Osteocyte (in vitro differentiated cells): Measurements from ENCODE around the gene NME1. TPM values are rescaled to one million over a fixed set of nuclear protein-coding genes. Genes with fewer than 3 reads are reported as not detected.

Experiments used
- DNase-seq: peaks from one replicate; pipeline ENCODE4 v3.0.0; 2021; ENCODE audit warnings: mixed read lengths; ENCODE audit not compliant: unreplicated experiment; ENCODE audit errors: extremely low spot score
- H3K27ac Mint-ChIP-seq: one replicate; pipeline ENCODE4 v1.8.0; 2021; ENCODE audit warnings: mild to moderate bottlenecking, mixed read lengths; ENCODE audit not compliant: unreplicated experiment
- H3K27me3 Mint-ChIP-seq: one replicate; pipeline ENCODE4 v1.8.0; 2021; ENCODE audit warnings: mixed read lengths; ENCODE audit not compliant: unreplicated experiment
- H3K36me3 Mint-ChIP-seq: one replicate; pipeline ENCODE4 v1.8.0; 2021; ENCODE audit warnings: mixed read lengths; ENCODE audit not compliant: unreplicated experiment
- H3K4me1 Mint-ChIP-seq: one replicate; pipeline ENCODE4 v1.8.0; 2021; ENCODE audit warnings: mixed read lengths; ENCODE audit not compliant: unreplicated experiment
- H3K4me3 Mint-ChIP-seq: one replicate; pipeline ENCODE4 v1.8.0; 2021; ENCODE audit warnings: mild to moderate bottlenecking, moderate library complexity, mixed read lengths; ENCODE audit not compliant: unreplicated experiment
- H3K9me3 Mint-ChIP-seq: one replicate; pipeline ENCODE4 v1.8.0; 2021; ENCODE audit warnings: mixed read lengths; ENCODE audit not compliant: unreplicated experiment
- total RNA-seq: library from RNA; stranded (reverse); gene quantifications from 2 replicates; pipeline ENCODE4 v1.2.1, GENCODE V29; 2021
- TF ChIP-seq, protein P1 (sequence below): fragments of 200-600 bp; sonication (generic); IDR thresholded peaks from 2 replicates; pipeline ENCODE4 v1.5.0; 2021; ENCODE audit warnings: antibody characterized with exemption, mild to moderate bottlenecking, moderate library complexity

Gene NME1
- total RNA-seq, 1 donor from 2014 or later: 77.8 TPM

DNA sequence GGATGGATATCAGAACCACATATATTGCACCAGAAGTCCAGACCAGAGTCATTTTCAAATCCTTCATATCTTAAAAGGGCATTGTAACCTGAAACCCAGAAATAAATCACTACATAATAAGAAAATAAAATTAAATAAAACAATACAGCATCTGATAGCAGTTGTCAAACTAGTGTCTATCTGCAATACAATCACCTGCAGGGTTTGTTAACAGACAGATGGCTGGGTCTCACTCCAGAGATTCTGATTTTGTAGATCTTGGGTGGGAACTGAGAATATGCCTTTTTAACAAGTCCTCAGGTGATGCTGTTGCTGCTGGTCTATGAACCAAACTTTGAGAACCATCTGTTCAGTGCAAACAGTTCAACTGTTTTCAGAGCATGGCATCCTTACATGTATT, 50.5 kb downstream of the NME1 start:
- Mint-ChIP-seq H3K27me3 (no peaks in the 10 kb centered on the region), H3K9me3 (no peaks in the 10 kb centered on the region), H3K4me1 (no peaks in the 10 kb centered on the region), H3K27ac (no peak overlapping the region), H3K4me3 (no peak overlapping the region), H3K36me3 (peaks cover 39% of the 10 kb centered on the region)
- no peak for DNase-seq
- TF ChIP-seq, protein P1, sequence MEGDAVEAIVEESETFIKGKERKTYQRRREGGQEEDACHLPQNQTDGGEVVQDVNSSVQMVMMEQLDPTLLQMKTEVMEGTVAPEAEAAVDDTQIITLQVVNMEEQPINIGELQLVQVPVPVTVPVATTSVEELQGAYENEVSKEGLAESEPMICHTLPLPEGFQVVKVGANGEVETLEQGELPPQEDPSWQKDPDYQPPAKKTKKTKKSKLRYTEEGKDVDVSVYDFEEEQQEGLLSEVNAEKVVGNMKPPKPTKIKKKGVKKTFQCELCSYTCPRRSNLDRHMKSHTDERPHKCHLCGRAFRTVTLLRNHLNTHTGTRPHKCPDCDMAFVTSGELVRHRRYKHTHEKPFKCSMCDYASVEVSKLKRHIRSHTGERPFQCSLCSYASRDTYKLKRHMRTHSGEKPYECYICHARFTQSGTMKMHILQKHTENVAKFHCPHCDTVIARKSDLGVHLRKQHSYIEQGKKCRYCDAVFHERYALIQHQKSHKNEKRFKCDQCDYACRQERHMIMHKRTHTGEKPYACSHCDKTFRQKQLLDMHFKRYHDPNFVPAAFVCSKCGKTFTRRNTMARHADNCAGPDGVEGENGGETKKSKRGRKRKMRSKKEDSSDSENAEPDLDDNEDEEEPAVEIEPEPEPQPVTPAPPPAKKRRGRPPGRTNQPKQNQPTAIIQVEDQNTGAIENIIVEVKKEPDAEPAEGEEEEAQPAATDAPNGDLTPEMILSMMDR: no peak

Other genes starting within 250 kb of the NME1 start
- gene SPAG9, start 32.7 kb upstream of the NME1 start, total RNA-seq: 100 and 108 TPM in 2 replicates
- gene NME2, start 12.9 kb downstream of the NME1 start, total RNA-seq: 651 and 667 TPM in 2 replicates
- 17.9 and 19.6 TPM in 2 replicates for gene MBTD1, start 106.5 kb downstream of the NME1 start, total RNA-seq
- gene UTP18, start 107.0 kb downstream of the NME1 start, total RNA-seq: 25.3 and 28.0 TPM in 2 replicates